Mesendoderm (in vitro differentiated cells): ENCODE measurements around the gene CD226.

Experiments used
- DNase-seq: peaks from one replicate; pipeline ENCODE4 v3.0.0; 2013
- H2AK5ac ChIP-seq: 2 replicates; pipeline ENCODE4 v1.6.1; 2013; ENCODE audit warnings: low read length, inconsistent platforms
- H2BK120ac ChIP-seq: 2 replicates; pipeline ENCODE4 v1.6.1; 2013; ENCODE audit warnings: low read depth, mild to moderate bottlenecking, low read length, moderate library complexity, mixed read lengths
- H2BK15ac ChIP-seq: replicated peaks from 2 replicates; pipeline ENCODE4 v1.6.1; 2013; ENCODE audit warnings: low read depth, mild to moderate bottlenecking, moderate library complexity
- H2BK5ac ChIP-seq: 2 replicates; pipeline ENCODE4 v1.6.1; 2013; ENCODE audit warnings: low read length, inconsistent platforms
- H3K18ac ChIP-seq: 2 replicates; pipeline ENCODE4 v1.6.1; 2013; ENCODE audit warnings: mild to moderate bottlenecking, low read length, mixed read lengths
- H3K23ac ChIP-seq: one replicate; pipeline ENCODE4 v1.6.1; 2013; ENCODE audit warnings: low read length
- H3K27ac ChIP-seq: 2 replicates; pipeline ENCODE4 v1.5.1; 2013; ENCODE audit warnings: low read depth, mild to moderate bottlenecking, inconsistent platforms, low read length, moderate library complexity
- H3K27me3 ChIP-seq: 2 replicates; pipeline ENCODE4 v1.6.1; 2013; ENCODE audit warnings: low read length, control low read depth, mild to moderate bottlenecking, inconsistent platforms; ENCODE audit not compliant: insufficient read depth, poor library complexity
- H3K36me3 ChIP-seq: 2 replicates; pipeline ENCODE4 v1.6.1; 2013; ENCODE audit warnings: low read length, inconsistent platforms; ENCODE audit not compliant: control insufficient read depth, insufficient read depth
- H3K4ac ChIP-seq: one replicate; pipeline ENCODE4 v1.6.1; 2013; ENCODE audit warnings: low read depth, mild to moderate bottlenecking, low read length, moderate library complexity
- H3K4me1 ChIP-seq: 2 replicates; pipeline ENCODE4 v1.6.1; 2013; ENCODE audit warnings: low read depth, low read length, inconsistent platforms; ENCODE audit not compliant: control insufficient read depth
- H3K4me2 ChIP-seq: 2 replicates; pipeline ENCODE4 v1.6.1; 2013; ENCODE audit warnings: low read length
- H3K4me3 ChIP-seq: 2 replicates; pipeline ENCODE4 v1.5.1; 2013; ENCODE audit warnings: mild to moderate bottlenecking, low read length
- H3K56ac ChIP-seq: one replicate; pipeline ENCODE4 v1.6.1; 2013; ENCODE audit warnings: low read length
- H3K79me1 ChIP-seq: 2 replicates; pipeline ENCODE4 v1.6.1; 2013; ENCODE audit warnings: low read length, inconsistent platforms
- H3K79me2 ChIP-seq: 2 replicates; pipeline ENCODE4 v1.6.1; 2013; ENCODE audit warnings: mild to moderate bottlenecking, low read length; ENCODE audit not compliant: control insufficient read depth, insufficient read depth
- H3K9ac ChIP-seq: 2 replicates; pipeline ENCODE4 v1.6.1; 2013; ENCODE audit warnings: low read length, inconsistent platforms
- H4K5ac ChIP-seq: one replicate; pipeline ENCODE4 v1.6.1; 2013; ENCODE audit warnings: low read length
- H4K8ac ChIP-seq: one replicate; pipeline ENCODE4 v1.6.1; 2013; ENCODE audit warnings: low read depth, mild to moderate bottlenecking, control low read depth, low read length, moderate library complexity
- WGBS: extraction: QIAGEN DNeasy Blood & Tissue Kit; methylation state at CpG from one replicate; pipeline ENCODE4 v1.1.7; 2013; ENCODE audit warnings: low lambda C conversion rate, missing lambda C conversion rate; ENCODE audit not compliant: insufficient coverage; ENCODE audit errors: extremely low coverage; 5-methylcytosine and 5-hydroxymethylcytosine counted together

Gene CD226

DNA sequence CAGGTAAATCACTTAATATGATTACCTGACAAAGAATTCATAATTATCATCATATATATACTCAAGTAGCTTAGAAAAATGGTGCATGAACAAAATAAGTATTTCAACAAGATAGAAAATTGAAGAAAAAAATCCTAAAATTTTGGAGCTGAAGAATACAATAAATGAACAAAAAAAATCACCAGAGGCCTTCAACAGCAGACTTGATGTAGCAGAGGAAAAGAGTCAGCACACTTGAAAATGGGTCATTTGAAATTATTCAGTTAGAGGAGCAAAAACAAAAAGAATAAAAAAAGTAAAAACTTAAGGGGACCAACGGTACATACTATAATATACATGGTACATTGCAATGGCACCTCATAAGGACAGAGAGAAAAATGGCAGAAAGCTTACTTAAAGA, 40.2 kb upstream of the CD226 start:
- no peaks in the 10 kb centered on the region for H3K36me3 ChIP-seq
- H3K4me3 ChIP-seq, result no peak overlapping the region
- no CpG with 5 or more reads among the region's 1 CpG for WGBS
- no peak overlapping the region for H3K18ac ChIP-seq
- no peak overlapping the region for H3K4me2 ChIP-seq
- H4K8ac ChIP-seq, result no peak overlapping the region
- H3K56ac ChIP-seq, result no peak overlapping the region
- H3K23ac ChIP-seq, result no peak overlapping the region
- no peak overlapping the region for H3K4ac ChIP-seq
- H2AK5ac ChIP-seq, result no peak overlapping the region
- no peak overlapping the region for H2BK120ac ChIP-seq
- no peak overlapping the region for H2BK5ac ChIP-seq
- H3K79me1 ChIP-seq, result no peaks in the 10 kb centered on the region
- no peak for DNase-seq
- H3K9ac ChIP-seq, result no peak overlapping the region
- no peaks in the 10 kb centered on the region for H3K4me1 ChIP-seq
- no peak overlapping the region for H2BK15ac ChIP-seq
- no peak overlapping the region for H4K5ac ChIP-seq
- no peak overlapping the region for H3K27ac ChIP-seq
- no peaks in the 10 kb centered on the region for H3K27me3 ChIP-seq
- H3K79me2 ChIP-seq, result no peaks in the 10 kb centered on the region

DNA sequence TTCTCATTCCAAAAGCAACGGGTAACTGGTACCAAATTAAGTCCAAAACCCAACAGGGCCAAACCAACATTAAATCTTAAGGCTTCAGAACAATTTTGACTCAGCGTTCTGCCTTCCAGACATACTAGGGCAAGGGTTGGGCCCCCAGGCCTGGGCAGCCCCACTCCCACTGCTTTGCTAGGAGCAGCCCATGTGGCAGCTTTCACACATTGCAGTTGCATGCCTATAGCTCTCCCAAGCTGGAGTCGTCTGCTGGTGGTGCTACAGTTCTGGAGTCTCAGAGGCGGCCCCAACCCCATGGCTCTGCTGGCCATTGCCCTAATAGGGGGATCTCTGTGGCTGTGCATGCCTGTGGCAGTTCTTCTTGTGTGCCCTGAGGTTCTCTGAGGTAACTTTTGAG, 37.6 kb upstream of the CD226 start:
- no peak overlapping the region for H4K8ac ChIP-seq
- no peak overlapping the region for H3K56ac ChIP-seq
- H2BK15ac ChIP-seq, result no peak overlapping the region
- H3K36me3 ChIP-seq, result no peaks in the 10 kb centered on the region
- WGBS, result no CpG with 5 or more reads among the region's 4 CpGs
- no peak overlapping the region for H3K9ac ChIP-seq
- H2BK120ac ChIP-seq, result no peak overlapping the region
- H4K5ac ChIP-seq, result no peak overlapping the region
- peaks cover under 1% of the 10 kb centered on the region for H3K4me1 ChIP-seq
- no peak overlapping the region for H3K4me2 ChIP-seq
- H3K23ac ChIP-seq, result no peak overlapping the region
- no peaks in the 10 kb centered on the region for H3K79me2 ChIP-seq
- no peak overlapping the region for H3K4me3 ChIP-seq
- no peak overlapping the region for H2BK5ac ChIP-seq
- H3K27me3 ChIP-seq, result no peaks in the 10 kb centered on the region
- H3K18ac ChIP-seq, result no peak overlapping the region
- DNase-seq, result peak; percentile 49
- no peak overlapping the region for H3K4ac ChIP-seq
- no peak overlapping the region for H3K27ac ChIP-seq
- H2AK5ac ChIP-seq, result no peak overlapping the region
- H3K79me1 ChIP-seq, result no peaks in the 10 kb centered on the region

DNA sequence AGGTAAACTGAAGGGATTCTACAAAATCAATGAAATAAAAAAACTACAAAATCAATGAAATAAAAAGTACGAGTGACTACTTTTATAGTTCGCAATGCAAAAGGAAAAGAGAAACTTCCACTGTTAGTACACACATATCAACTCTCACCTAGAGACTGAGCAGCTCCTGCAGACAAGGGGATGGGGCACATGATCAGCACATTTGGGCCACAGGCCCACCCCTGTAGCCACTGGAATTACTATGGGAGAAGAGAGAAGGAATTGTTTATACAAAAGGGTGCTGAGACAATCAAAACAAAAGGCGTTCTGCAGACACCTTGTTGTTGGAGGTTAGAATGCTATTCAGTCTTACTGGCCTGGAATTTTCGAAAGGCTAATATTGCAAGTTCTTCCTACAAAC, 34.7 kb upstream of the CD226 start:
- Histone ChIP-seq H3K27ac (no peak overlapping the region), H3K4me1 (peaks cover 2% of the 10 kb centered on the region), H3K4me2 (no peak overlapping the region), H4K8ac (no peak overlapping the region), H2BK15ac (no peak overlapping the region), H4K5ac (no peak overlapping the region), H3K36me3 (no peaks in the 10 kb centered on the region), H2BK120ac (no peak overlapping the region), H2BK5ac (no peak overlapping the region), H3K4ac (no peak overlapping the region), H3K56ac (no peak overlapping the region), H3K79me2 (no peaks in the 10 kb centered on the region), H3K4me3 (no peak overlapping the region), H3K9ac (no peak overlapping the region), H3K23ac (no peak overlapping the region), H3K27me3 (no peaks in the 10 kb centered on the region), H3K79me1 (no peaks in the 10 kb centered on the region), H2AK5ac (no peak overlapping the region), H3K18ac (no peak overlapping the region)
- no peak for DNase-seq
- no CpG with 5 or more reads among the region's 4 CpGs for WGBS

DNA sequence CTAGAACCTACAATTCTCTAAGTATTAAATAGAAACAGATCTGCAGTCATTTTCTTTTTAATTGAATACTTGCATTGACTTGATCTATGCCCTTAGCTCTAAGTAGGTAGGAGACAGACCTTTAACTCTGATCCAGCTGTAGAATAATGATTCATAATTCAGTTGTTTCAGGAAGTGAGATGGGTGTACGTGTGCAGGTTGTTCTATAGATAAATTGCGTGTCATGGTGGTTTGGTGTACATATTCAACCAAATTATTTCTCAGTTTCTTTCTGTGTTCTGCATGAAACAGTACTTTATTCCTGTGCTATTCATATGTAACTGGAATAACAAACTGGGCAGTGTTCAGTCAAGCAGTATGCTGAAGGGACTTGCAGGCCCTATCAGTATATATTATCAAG, 34.3 kb upstream of the CD226 start:
- Histone ChIP-seq H3K23ac (no peak overlapping the region), H2AK5ac (no peak overlapping the region), H3K4me3 (no peak overlapping the region), H3K56ac (no peak overlapping the region), H4K5ac (no peak overlapping the region), H3K4me1 (peaks cover 2% of the 10 kb centered on the region), H2BK15ac (no peak overlapping the region), H3K9ac (no peak overlapping the region), H3K27me3 (no peaks in the 10 kb centered on the region), H3K27ac (no peak overlapping the region), H3K36me3 (no peaks in the 10 kb centered on the region), H3K4me2 (no peak overlapping the region), H3K79me1 (no peaks in the 10 kb centered on the region), H2BK120ac (no peak overlapping the region), H3K18ac (no peak overlapping the region), H3K4ac (no peak overlapping the region), H2BK5ac (no peak overlapping the region), H4K8ac (no peak overlapping the region), H3K79me2 (no peaks in the 10 kb centered on the region)
- no peak for DNase-seq
- WGBS, result no CpG with 5 or more reads among the region's 2 CpGs

DNA sequence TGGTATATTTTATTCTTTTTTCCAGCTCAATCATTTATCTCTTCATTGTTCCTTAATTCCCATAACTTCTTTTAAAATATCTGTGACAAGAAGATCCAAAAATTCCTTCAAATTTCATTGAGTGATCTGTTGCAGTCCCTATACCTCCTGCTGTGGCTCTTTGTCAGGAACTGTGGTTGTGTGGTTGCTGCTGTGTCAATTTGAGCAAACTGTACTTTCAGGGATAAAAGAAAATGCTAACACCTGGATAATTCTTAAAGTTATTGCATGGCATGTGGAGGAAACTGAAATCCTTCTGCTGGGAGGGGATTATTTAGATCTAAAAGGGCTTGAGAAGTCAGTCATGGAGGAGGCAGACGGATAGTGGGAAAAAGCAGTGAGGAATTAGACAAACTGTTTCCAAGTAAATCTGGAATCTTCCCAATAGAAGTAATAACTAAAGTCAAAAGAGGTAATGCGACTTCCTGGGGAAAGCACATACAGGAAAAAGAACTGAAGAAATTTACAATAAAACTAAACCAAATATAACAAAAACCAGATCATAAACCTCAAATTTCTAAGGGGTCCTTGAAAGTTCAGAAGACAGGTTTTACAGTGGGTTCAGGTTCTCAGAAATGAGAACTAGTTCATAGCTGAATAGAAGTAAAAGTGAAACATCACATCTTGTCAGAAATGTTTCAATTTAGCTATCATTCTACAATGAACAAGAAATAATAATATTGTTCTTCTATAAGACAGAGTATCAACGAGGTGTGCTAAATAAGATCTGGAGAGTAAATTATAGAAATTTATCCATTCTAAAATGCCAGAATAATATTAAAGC, 33.5 kb upstream of the CD226 start:
- no peaks in the 10 kb centered on the region for H3K79me2 ChIP-seq
- H3K9ac ChIP-seq, result no peak overlapping the region
- peaks cover 2% of the 10 kb centered on the region for H3K4me1 ChIP-seq
- H2AK5ac ChIP-seq, result no peak overlapping the region
- no peak for DNase-seq
- no peak overlapping the region for H2BK120ac ChIP-seq
- no peak overlapping the region for H3K27ac ChIP-seq
- no peak overlapping the region for H3K4me2 ChIP-seq
- no peak overlapping the region for H3K18ac ChIP-seq
- no peak overlapping the region for H4K5ac ChIP-seq
- no peak overlapping the region for H4K8ac ChIP-seq
- H3K4me3 ChIP-seq, result no peak overlapping the region
- H3K23ac ChIP-seq, result no peak overlapping the region
- WGBS, result no CpG with 5 or more reads among the region's 3 CpGs
- no peak overlapping the region for H3K4ac ChIP-seq
- H3K79me1 ChIP-seq, result no peaks in the 10 kb centered on the region
- no peaks in the 10 kb centered on the region for H3K27me3 ChIP-seq
- H3K56ac ChIP-seq, result no peak overlapping the region
- no peak overlapping the region for H2BK5ac ChIP-seq
- no peak overlapping the region for H2BK15ac ChIP-seq
- H3K36me3 ChIP-seq, result no peaks in the 10 kb centered on the region

DNA sequence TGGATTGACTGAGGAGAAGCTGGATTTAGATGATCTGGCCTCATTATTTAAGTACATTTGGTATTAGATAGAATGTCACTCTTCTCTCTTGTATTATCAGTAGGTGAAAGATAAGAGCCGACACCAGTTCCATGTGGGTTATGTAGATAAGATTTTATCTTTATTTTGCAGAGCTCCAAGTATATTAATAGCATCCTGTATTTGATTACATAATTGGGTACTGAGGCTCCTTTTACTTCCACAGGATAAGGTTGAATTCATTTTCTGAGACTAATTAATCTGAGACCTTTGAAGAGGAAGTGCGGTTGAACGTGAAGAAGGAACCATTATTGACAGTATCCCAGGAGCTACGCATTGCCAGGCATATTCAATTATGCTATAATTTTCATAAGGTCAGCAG, 32.8 kb upstream of the CD226 start:
- Histone ChIP-seq H3K79me2 (no peaks in the 10 kb centered on the region), H3K36me3 (no peaks in the 10 kb centered on the region), H2AK5ac (no peak overlapping the region), H2BK5ac (no peak overlapping the region), H4K8ac (no peak overlapping the region), H2BK15ac (no peak overlapping the region), H3K4me2 (no peak overlapping the region), H2BK120ac (no peak overlapping the region), H3K4ac (no peak overlapping the region), H3K27ac (no peak overlapping the region), H3K56ac (no peak overlapping the region), H3K18ac (no peak overlapping the region), H3K4me3 (no peak overlapping the region), H3K23ac (no peak overlapping the region), H3K27me3 (no peaks in the 10 kb centered on the region), H3K79me1 (no peaks in the 10 kb centered on the region), H3K4me1 (peaks cover 2% of the 10 kb centered on the region), H4K5ac (no peak overlapping the region), H3K9ac (no peak overlapping the region)
- WGBS, result no CpG with 5 or more reads among the region's 4 CpGs
- DNase-seq, result peak; percentile 60
